Measurements from ENCODE around the gene NEURL3.

NEURL3 gene

DNA sequence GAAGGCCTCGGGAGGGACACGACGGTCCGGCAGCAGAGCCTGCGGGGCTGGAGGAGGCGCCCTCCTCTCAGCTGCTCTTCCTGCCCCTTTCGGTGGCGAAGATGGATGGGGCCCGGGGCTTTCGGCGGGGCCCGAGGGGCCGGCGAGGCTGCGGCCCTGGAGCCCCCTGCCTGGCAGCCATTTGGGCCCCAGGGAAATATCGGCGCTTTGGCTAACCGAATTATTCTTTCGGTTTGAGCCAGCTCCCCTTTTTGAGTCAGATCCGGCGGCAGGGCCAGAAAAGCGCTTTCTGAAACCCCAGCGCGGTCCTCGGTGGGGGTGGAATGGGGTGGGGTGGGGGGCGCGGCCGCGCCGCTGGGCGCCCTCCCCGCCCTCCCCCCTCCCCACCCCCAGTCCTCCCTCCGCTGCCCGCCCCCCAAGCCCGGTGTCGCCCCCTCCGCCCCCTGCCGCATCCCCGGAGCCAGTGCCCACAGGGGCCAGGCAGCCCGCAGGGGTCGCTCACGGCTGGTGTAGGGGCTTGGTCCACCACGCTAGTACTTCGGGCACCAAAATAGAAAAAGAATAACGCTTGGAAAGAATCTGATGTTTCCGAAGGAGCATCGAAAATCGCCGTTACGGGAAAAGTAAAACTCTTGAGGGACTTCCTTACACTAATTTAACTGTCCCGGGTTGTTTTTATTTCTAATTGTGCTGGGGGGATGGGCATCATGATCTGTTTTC, 22.3 kb upstream of the NEURL3 start:
- no peak for DNase-seq

DNA sequence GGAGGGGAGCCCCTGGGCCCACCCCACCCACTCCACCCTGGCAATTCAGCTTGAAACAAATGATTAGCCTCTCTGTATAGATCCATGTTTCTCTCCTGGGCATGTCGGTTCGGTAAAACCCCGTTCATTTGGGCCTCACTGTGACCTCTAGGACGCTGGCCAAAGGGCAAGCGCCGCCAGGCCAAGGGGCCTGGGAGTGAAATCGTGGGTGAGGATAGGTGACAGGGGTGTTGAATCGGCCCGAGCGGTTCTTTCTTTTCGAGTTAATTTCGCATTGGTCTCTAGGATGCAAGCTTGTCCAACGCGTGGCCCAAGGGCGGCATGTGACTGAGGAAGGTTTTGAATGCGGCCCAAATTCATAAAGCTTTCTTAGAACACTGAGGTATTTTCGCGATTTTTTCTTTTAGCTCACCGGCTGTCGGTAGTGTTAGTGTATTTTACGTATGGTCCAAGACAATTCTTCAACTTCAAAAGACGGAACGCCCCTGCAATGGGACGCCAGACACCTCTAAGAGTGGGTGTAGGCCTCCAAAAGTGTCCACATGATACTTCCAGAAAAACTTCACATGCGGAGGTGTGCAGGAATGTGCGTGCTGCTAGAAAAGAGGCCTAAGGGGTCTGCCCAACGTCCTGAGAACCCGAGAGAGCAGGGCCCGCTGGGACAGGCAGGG, 21.6 kb upstream of the NEURL3 start:
- DNase-seq: no peak

DNA sequence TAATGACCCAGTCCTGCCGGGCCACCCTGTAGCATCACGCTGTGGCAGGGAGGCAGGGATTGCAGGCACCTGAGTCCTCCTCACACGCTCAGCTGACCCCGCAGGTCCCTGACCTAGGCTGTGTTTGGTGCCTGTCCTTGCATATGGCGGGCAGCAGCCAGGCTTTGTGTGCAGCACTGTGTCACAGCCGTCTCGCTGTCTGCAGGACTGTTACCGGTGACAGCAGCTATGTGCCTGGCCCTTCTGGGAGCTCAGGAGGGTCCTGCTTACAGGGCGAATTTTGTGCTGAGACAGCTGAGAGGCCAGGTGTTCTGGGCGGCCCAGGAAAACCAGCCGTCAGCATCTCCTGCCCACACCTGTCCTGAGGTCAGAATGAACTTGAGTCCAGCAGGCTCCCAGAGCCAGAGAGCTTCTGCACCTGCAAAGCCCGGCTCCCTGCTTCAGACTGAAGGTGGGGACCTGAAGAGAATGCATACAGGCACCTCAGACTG, 21.0 kb upstream of the NEURL3 start:
- no peak for DNase-seq

DNA sequence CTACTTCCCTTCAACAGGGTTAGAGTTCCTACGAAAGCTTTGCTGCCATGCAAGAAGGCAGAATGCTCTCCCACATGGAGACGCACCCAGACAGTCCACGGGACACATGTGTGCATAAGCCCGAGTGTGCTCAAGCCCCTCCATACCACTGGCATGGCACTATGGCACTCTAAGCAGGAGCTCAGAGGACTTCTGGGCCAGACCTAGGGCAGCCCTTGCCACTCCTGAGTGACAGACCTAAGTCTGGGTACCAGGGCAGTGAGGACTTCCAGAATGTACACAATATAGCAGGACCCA, 20.0 kb upstream of the NEURL3 start:
- DNase-seq: no peak

DNA sequence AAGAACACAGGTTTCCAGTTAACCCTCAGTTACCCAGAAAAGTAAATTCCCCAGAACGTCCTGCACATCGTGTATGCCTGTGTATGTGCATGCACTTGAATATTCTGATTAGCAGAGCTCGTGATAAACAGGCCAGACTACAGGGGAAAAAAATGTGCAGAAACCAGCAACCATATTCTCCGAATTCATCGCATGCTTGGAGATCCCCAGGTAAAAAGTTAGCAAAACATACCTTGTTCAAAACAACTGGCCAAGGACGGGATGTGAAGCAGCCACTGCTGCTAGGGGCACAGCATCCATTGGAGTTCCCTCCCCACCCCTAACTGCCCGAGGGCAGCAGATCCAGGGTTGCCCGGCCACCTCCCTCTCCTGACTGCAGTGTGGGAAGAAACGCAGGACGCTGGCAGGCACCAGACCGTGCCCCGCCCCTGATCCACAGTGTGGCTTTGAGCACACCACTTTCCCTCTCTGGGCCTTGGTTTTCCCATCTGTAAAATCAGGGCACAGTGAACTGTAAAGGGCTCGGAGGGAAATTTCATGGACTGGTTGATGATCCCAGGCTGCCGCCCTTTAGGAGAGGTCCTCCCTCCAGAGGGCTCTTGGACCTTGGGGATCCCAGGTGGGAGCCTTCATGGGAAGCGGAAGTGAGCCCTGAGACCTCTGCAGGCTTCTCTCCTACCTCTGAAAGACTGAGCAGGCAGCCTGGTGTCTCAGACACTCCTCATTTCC, 19.5 kb upstream of the NEURL3 start:
- no peak for DNase-seq

DNA sequence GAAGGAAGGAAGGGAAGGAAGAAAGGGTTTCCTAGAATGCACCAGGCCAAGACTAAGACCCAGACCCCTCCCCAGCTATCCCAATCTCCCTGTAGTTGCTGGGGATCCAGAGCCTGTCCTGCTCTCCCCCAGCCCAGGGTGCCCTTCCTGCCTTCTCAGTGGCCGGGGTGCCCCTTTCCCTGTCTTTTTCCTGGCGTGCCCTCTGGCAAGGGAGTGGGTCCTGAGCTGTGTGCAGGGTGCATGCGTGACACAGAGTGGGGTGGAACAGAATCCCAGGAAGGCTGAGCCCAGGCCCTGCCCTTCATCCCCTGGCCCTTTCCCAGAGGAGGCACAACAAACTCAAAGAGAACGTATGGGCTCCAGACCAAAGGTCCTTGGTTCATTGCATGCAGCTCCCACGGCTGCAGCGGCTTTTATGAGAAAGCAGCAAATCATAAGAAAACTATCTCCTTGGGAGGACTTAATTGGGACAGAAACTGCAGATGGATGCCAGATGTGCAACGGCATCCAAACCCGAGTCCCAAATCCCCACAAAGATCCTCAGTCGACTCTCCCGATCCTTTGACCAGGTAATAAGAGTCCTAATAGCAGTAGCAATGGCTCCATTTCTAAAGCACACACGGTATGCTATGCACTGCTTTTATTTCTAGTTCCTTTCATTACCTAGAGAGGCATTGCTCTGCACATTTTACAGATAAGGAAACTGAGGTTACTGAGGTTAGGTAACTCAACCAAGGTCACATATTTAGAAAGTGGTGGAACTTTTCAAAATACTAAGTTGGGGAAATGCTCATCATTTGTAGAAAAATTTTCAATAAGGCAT, 18.7 kb upstream of the NEURL3 start:
- DNase-seq: no peak

DNA sequence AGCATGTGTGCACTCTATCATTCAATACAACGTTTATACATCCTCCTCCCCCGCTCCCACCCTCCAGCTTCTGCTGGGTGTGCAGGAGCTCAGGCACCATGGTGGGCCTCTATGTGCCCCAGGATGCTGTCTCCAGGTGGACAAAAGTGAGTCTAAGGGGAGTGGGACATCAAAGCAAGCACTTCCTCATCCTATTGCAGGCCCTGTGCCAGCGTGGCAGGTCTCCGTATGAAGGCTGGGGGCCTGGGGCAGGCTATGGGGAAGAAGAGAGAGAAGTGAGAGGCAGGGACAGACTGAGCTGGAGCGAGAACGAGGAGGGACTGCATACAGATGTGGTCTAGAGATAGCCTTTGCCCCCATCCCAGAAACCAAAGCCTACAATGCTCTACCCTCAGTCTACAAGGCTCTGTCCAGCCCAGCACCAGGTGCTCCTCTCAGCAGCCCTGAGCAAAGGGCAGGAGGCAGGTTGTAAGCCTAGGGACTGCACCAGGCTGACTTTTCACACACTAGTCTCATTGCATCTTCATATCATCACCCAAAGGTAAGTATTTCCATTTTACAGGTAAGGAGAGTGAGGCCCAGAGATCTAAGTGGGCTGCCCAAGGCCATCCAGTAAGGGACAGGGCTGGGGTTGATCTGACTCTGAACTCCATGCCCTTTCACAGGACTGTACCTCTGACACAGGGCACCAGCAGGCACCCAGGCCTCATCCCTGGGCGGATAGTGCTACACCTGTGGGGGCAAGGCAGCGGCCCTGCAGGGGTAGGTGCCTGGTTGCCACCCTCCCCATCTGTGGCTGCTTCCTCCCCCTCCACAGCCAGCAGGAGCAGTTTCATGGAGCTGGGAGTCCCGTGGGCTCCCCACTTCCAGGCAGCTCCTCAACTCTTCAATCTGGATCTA, 17.4 kb upstream of the NEURL3 start:
- no peak for DNase-seq

DNA sequence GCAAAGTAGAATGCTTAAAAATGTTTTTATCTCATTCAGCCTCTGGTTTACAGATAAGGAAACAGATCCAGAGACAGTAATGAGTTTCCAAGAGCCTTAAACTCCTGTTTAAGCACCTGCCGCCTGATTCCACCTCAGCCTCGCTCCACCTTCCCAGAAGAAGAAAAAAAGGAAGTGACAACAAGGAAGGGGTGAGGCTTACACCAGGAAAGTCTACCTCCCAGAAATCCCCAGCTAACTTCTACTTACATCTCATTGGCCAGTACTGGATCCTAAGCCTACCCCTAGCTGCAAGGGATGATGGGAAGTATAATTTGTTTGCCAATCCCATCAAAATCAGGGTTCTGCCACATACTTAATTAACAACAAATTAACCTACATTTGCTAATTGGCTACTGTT, 16.1 kb upstream of the NEURL3 start:
- DNase-seq: no peak

DNA sequence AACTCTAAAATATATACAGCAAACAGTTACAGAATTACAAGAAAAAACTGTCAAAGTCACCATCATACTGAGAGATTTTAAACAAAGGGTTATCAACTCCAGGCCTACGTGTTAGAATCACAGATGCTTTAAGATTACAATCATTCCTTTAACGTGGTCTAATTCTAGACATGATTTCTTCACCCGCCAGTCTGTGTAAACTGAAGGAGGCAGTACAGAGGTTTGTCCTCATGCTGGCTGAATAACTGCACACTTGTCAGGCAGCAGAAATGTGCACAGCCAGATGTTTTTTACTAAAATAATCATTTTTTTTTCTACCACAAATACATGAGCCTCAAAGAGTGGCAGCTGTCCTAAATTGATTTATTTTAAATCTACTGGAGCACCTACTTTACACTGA, 15.5 kb upstream of the NEURL3 start:
- DNase-seq: no peak

DNA sequence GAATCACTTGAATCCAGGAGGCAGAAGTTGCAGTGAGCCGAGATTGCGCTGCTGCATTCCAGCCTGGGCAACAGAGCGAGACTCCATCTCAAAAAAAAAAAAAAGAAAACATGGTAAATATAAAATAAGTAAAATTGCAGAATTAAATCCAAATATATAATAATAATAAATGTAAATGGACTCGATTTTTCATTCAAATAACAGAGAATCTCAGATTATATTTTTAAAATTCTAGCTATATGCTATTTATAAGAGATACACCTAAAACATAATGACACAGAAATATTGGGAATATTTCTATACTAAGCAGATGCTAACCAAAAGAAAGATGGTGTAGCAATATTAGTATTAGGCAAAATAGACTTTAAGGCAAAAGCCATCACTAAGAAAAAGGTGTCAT, 15.1 kb upstream of the NEURL3 start:
- no peak for DNase-seq

DNA sequence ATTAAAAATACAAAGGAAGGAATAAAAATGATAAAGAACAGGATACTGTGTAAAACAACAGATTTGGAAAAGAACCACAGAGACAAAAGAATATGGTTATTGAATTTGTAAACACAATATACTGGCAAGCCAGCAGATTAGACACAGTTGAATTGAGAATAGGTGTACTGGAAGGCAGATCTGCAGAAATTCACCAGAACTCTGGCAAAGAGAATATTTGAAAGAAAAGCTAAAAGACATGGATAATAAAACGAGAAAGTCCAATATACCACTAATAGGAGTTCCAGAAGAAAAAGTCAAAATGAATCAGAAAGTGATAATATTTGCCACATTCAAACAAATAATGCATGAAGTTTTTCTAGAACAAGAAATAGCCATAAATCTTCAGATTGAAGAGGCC, 11.9 kb upstream of the NEURL3 start:
- DNase-seq: no peak

DNA sequence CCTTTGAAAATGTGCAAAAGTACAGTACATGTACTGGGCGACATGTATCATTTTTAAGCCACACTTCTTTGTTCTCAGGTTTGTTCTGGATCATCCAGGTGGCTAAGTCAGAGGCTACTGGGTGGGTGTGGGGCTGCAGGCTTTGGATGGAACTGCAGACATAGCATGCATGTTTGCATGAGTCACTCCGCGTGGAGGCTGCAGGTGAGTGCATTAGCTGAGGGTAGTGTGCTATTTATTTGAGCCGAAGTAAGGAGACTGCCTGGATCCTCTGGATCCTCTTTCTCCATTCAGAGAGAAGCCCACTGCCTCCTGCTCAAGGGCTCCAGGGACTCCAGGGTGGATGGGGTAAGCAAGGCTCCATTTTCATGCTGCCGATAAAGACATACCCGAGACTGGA, 9.4 kb upstream of the NEURL3 start:
- no peak for DNase-seq

DNA sequence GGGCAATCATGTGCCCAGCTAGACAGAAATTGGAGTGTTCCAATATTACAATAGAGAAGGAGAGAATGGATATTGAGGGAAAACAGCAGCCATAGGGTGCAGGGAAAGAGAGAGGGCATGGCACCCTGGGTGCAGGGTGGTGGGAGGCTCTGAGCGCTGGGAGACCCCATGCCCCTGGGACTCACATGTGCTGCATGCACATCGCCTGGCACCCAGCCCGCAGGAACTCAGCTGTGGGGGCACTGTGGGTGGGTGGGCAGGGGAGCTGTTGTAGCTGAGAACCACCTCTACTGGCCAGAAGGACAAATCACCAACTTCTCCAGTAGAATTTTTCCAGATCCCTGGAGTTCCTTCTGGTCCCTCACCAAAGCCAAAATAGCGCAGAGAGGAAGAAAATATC, 7.2 kb upstream of the NEURL3 start:
- no peak for DNase-seq

DNA sequence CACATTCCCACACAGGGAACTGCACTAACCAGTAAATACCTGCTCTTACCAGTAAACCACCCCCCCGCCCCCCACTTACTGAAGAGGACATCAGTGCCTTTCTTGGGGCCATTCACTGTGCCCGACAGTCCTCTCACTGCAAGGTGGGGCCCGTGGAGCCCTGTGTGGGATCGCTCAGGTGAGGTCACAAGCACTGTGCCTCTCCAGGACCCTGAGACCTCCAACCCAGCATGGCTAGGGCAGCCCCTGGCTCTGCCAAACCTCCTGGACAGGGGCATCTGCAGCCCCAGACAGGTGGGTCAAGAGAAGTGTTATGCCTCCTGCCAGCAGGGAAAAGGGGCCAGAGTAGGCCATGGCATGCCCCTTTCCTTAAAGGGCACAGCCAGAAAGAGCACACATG, 6.7 kb upstream of the NEURL3 start:
- no peak for DNase-seq

DNA sequence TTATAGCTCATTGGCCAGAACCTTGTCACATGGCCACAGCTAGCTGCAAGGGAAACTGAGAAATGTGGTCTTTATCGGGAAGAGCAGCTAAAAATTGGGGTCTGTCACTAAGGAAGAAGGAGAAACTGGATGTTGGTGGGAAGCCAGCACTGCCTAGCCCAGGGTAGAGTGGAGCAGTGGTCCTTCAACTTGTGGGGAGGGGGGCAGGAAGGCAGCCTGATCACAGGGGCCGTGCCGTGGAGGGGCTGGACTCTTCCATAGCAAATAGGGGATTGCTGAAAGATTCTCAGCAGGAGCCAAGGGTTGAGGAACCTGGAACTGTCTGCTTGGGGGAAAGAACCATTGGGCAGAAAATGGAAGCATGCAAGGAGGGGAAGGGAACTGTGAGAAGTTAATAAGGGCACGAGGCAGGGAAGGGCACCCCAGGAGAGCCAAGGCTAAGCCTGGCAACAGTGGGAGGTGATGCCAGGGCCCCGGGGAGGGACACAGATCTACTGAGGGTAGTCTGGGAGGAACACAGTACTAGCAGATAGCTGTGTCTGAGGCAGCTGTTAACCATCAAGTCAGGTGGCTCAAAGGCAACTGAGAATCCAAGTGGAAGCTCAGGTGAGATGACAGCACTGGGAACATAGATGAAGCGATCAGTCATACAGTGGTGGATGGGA, 5.9 kb upstream of the NEURL3 start:
- no peak for DNase-seq

DNA sequence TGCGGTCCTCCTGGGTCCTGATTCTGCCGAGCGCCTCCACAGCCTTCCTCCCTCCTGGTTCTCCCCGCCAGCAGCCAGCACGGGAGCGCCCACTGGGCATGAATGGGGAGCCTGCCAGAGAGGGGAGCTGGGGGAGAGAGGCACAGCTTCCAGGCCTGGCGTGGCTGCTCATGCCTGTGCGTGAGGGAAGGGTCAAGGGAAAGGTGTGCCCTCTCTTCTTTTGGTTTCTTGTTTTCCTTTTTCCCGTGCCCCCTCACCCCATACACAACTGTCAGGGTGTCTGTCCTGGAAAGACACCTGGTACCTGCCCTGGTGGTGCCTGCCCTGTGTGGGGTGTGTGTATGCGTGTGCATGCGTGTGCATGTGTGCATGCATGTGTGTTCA, 4.7 kb upstream of the NEURL3 start:
- DNase-seq: no peak

DNA sequence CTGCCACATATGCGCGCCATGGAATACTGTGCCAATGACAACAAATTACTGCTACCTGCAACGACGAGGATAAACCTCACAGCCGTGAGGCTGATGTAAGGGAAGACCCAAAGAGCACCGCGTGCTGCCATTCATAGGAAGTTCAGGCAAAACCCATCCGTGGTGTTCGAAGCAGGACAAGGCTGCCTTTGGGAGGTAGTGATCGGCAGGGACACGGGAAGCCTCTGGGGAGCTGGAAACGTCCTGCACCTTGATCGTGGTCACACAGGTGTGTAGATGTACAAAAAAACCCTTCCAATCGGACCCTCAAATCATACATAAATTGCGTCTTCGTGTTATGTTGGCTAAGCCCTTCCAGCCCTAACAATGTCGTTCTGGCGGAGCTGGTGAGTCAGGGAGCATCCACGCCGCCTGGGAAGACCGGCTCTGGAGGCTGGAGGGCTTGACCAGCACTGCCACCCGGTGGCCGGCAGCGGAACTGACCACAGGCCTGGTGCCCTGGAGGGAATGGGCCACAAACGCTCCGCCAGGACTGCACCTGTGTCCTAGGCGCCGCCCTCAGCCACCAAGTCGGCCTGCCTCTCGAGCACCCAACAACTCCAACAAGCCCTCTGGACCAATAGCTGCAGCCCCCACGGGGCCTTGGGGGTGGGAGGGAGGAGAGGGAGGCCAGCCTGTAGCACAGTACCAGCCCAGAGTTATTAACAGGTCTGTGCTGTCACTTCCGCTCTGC, 4.1 kb upstream of the NEURL3 start:
- DNase-seq: peak; percentile 81 to 82

DNA sequence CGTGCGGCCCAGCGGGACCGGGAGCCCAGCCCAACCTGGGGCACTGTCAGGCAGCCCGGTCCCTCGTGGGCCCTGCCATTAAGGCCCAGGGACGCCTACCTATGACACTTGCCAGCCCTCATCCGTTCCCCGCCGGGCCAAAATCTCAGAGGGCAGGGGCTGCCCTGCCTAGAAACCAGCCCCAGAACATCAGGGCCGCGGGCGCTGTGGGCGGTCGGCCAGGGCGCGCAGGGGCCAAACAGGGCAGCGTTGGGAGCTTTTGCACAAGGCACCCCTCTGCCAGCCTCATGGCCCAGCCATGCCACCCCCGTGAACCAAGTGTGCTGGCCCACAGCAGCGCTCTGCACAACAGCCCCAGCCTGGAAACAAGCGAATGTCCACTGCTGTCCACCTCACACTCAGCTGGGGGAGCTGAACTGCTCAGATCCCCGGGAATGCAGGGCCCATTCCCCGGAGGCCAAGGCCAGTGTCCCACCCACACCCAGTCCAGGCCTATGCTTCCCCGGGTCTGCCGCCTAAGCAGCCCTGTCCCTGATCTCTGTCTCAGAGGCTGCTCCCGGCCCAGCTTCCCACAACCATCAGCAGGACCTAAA, 3.5 kb upstream of the NEURL3 start:
- no peak for DNase-seq

DNA sequence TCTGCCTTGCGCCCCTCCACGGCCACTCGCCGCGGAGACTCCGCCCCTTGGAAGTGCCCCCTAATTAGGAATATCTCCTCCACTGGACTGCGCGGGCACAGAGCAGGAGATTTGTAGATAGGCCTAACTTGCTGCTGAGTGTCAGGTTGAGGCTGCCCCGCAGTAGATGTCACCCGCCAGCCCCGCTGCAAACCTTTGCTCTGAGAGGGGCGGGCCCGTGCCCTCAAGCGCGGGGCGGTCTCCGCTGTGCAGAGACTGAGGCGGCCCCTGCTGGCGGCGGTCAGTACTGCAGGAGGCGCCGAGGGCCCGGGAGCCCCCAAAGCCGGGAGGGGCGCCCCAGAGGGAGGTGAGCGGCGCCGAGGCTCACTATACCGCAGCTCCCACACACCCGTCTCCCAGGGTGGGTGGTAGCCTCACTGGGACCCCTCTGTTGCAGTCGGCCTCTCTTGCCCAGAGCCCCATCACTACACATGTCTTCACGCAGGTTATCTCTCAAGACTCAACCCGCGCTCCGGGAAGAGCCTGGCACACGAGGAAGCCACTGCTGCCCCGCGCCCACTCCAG, 2.9 kb upstream of the NEURL3 start:
- peak; percentile 28 to 66 for DNase-seq

DNA sequence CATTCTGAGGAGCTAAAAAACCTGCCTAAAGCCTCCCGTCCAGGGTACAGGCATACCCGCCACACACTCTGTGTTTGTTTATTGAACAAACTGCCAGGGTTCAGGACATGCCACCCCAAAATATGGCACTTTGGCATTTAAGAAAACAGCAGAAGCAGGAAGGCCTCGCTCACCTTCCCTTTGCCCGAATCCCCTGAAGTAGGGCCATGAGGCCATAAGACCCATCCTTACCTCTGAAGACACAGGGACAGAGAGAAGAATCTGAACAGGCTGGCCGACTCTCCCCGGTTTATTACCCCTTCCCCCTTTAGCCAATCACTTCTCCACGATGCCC, 1.7 kb upstream of the NEURL3 start:
- no peak for DNase-seq

Data from SHP77 (cell line).